Type B pancreatic cell (in vitro differentiated cells): ENCODE data around the gene CROT. TPM values are rescaled to one million over a fixed set of nuclear protein-coding genes. Genes with fewer than 3 reads are reported as not detected.

ENCODE experiments used
- DNase-seq: peaks from one replicate; pipeline ENCODE4 v3.0.0; 2021; ENCODE audit warnings: mixed read lengths; ENCODE audit not compliant: unreplicated experiment; ENCODE audit errors: extremely low spot score
- H3K27ac Mint-ChIP-seq: 2 replicates; pipeline ENCODE4 v1.8.0; 2021; ENCODE audit warnings: mild to moderate bottlenecking, mixed read lengths
- H3K27me3 Mint-ChIP-seq: 2 replicates; pipeline ENCODE4 v1.8.0; 2021; ENCODE audit warnings: mixed read lengths
- H3K36me3 Mint-ChIP-seq: 2 replicates; pipeline ENCODE4 v1.8.0; 2021; ENCODE audit warnings: mixed read lengths
- H3K4me1 Mint-ChIP-seq: one replicate; pipeline ENCODE4 v1.8.0; 2021; ENCODE audit warnings: mixed read lengths; ENCODE audit not compliant: unreplicated experiment
- H3K4me3 Mint-ChIP-seq: 2 replicates; pipeline ENCODE4 v1.8.0; 2021; ENCODE audit warnings: mild to moderate bottlenecking, mixed read lengths
- H3K9me3 Mint-ChIP-seq: 2 replicates; pipeline ENCODE4 v1.8.0; 2021; ENCODE audit warnings: mixed read lengths
- CTCF ChIP-seq: fragments of 200-600 bp; sonication (generic); conservative IDR thresholded peaks from 2 replicates; pipeline ENCODE4 v1.5.0; 2021; ENCODE audit warnings: antibody characterized with exemption, mild to moderate bottlenecking
- total RNA-seq: library from RNA; stranded (reverse); gene quantifications from 2 replicates; pipeline ENCODE4 v1.2.1, GENCODE V29; 2021; ENCODE audit warnings: low replicate concordance

Gene CROT
- total RNA-seq, 1 donor from 2014 or later = 21.9 TPM

- Mint-ChIP-seq H3K4me1 (peaks cover 10% of the 10 kb centered on the region), H3K27me3 (no peaks in the 10 kb centered on the region), H3K36me3 (peaks cover 16% of the 10 kb centered on the region), H3K9me3 (no peaks in the 10 kb centered on the region), H3K27ac (no peak overlapping the region), H3K4me3 (no peak overlapping the region)
- no peak for DNase-seq
- TF ChIP-seq CTCF = no peak
Observed at GRCh38 chr7:87398446-87398845, 53.0 kb downstream of the CROT start.

DNA sequence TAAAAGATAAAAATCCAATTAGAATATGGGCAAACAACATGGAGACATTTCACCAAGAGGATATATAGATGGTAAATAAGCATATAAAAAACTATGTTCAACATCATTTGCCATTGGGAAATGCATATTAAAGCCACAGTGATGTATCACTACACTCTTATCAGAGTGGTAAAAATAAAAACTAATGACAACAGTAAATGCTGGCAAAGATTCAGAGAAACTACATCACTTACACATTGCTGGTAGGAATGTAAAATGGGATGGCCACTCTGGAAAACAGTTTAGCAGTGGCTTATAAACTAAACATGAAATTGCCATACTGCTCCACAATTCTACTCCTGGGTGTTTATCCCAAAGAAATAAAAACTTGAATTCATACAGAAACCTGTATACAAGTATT lies 59.2 kb downstream of the CROT start:
- no peaks in the 10 kb centered on the region for H3K27me3 Mint-ChIP-seq
- no peak overlapping the region for H3K4me3 Mint-ChIP-seq
- H3K27ac Mint-ChIP-seq = no peak overlapping the region
- no peak for TF ChIP-seq CTCF
- peaks cover 3% of the 10 kb centered on the region for H3K4me1 Mint-ChIP-seq
- no peak for DNase-seq
- no peaks in the 10 kb centered on the region for H3K36me3 Mint-ChIP-seq
- H3K9me3 Mint-ChIP-seq = no peaks in the 10 kb centered on the region

DNA sequence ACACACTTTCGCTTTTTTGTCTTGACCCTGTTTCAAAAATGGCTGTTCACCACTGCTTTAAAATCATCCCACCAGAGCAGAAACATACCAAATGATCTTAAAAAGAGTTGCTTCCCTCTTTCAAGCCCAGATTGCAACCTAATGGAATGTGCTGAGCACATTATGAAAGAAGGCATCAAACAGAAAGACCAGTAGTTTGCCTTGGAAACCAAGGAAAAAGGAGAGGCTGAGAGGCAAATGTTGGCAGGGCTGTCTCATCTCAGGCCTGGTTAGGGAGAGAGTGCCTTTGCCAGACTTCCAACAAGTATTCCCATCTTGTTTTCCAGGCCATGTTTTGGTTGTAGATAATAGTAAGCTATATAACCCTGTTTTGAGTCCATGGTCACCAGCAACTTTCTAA lies 65.7 kb downstream of the CROT start:
- no peak for DNase-seq
- no peaks in the 10 kb centered on the region for H3K36me3 Mint-ChIP-seq
- H3K9me3 Mint-ChIP-seq = no peaks in the 10 kb centered on the region
- TF ChIP-seq CTCF = no peak
- no peaks in the 10 kb centered on the region for H3K27me3 Mint-ChIP-seq
- no peak overlapping the region for H3K4me3 Mint-ChIP-seq
- H3K4me1 Mint-ChIP-seq = no peaks in the 10 kb centered on the region
- no peak overlapping the region for H3K27ac Mint-ChIP-seq

- no peaks in the 10 kb centered on the region for H3K27me3 Mint-ChIP-seq
- H3K36me3 Mint-ChIP-seq = no peaks in the 10 kb centered on the region
- no peak overlapping the region for H3K27ac Mint-ChIP-seq
- no peak for DNase-seq
- no peaks in the 10 kb centered on the region for H3K9me3 Mint-ChIP-seq
- TF ChIP-seq CTCF = no peak
- H3K4me3 Mint-ChIP-seq = no peak overlapping the region
- no peaks in the 10 kb centered on the region for H3K4me1 Mint-ChIP-seq
Observed at GRCh38 chr7:87413029-87413428, 67.6 kb downstream of the CROT start.

- no peak for DNase-seq
- no peaks in the 10 kb centered on the region for H3K27me3 Mint-ChIP-seq
- no peak overlapping the region for H3K27ac Mint-ChIP-seq
- no peaks in the 10 kb centered on the region for H3K9me3 Mint-ChIP-seq
- no peak overlapping the region for H3K4me3 Mint-ChIP-seq
- no peaks in the 10 kb centered on the region for H3K4me1 Mint-ChIP-seq
- H3K36me3 Mint-ChIP-seq = no peaks in the 10 kb centered on the region
- TF ChIP-seq CTCF = no peak
Observed at GRCh38 chr7:87413951-87414793, 68.7 kb downstream of the CROT start.
